ENCODE results near the gene FBXL7. TPM values are rescaled to one million over a fixed set of nuclear protein-coding genes. Genes with fewer than 3 reads are reported as not detected.

Gene FBXL7
- total and polyA plus RNA-seq, 8 donors = 0.35 to 2.4 (median 1.2) TPM

- Histone ChIP-seq H3K36me3 (no peaks in the 10 kb centered on the region), H3K9me3 (no peaks in the 10 kb centered on the region), H3K4me1 (no peaks in the 10 kb centered on the region), H3K4me3 (no peak overlapping the region), H3K27ac (no peak overlapping the region), H3K27me3 (peaks cover 0 to 7% (median 0%) of the 10 kb centered on the region in 4 donors)
- WGBS, 2 donors = 62 to 80% methylated on average over 1 of the region's 1 CpG
- no peak for TF ChIP-seq CTCF (IDR thresholded peaks at IDR 0.05)
- no peak for ATAC-seq
- intact Hi-C loops (cut with DNase I) = no loop called here
- no peak for DNase-seq
- no peak for FAIRE-seq
Observed at GRCh38 chr5:15492545-15492944, 7.4 kb upstream of the FBXL7 start.

DNA sequence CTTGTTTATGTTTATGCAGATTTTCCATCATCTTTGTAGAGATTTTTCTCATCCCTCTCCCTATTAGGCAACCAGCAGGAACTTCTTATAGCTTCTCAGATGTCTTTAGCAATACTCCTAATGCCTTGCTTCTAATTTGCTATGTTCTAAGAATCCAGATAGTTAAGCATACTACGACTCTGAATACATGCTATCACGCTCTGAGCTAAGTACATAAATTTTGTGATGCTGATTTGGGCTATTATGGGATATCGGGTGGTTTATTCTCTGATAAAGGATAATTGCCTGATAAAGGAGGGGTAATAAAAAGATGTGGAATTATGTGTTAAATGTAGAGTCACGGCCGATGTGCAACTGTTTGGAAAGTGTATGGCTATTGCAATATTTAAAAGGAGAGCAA is 6.5 kb upstream of the FBXL7 start:
- Histone ChIP-seq H3K27ac (no peak overlapping the region), H3K4me3 (no peak overlapping the region), H3K36me3 (no peaks in the 10 kb centered on the region), H3K4me1 (no peaks in the 10 kb centered on the region), H3K27me3 (peaks cover 0 to 14% (median 0%) of the 10 kb centered on the region in 4 donors), H3K9me3 (no peaks in the 10 kb centered on the region)
- DNase-seq (no peak), FAIRE-seq (no peak), ATAC-seq (no peak)
- WGBS, 2 donors = 65 to 84% methylated on average over 5 of the region's 5 CpGs
- TF ChIP-seq CTCF (IDR thresholded peaks at IDR 0.05) = no peak
- intact Hi-C loops (cut with DNase I) = no loop called here

DNA sequence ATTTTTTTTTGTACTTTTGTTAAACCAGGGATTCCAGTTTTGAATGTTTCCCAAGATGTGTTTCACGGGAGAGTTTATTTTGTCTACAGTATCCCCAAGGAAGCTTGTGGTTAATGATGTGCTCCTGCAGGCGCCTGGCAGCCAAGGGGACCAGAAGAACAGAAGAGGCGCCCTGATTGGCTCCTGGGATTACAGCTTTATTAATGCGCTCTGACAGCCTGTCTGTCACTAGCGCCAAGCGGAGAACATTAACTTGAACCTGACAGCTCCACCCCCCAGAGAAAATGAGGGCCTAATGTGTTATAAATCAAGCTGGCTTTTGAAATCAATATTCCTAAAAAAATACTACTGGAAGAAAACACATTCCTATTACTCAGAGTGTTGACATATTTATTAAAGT is 5.0 kb upstream of the FBXL7 start:
- 11 to 13% methylated on average over 6 of the region's 6 CpGs for WGBS, 2 donors
- no peaks in the 10 kb centered on the region for H3K9me3 ChIP-seq
- no peak overlapping the region for H3K27ac ChIP-seq
- FAIRE-seq (no peak), ATAC-seq (no peak), DNase-seq (no peak)
- no peak overlapping the region for H3K4me3 ChIP-seq
- peaks cover 0 to 15% (median 1%) of the 10 kb centered on the region in 4 donors for H3K27me3 ChIP-seq
- H3K4me1 ChIP-seq = no peaks in the 10 kb centered on the region
- no peak for TF ChIP-seq CTCF (IDR thresholded peaks at IDR 0.05)
- intact Hi-C loops (cut with DNase I) = no loop called here
- H3K36me3 ChIP-seq = no peaks in the 10 kb centered on the region

GRCh38 chr5:15496886-15497285 is 3.1 kb upstream of the FBXL7 start:
- ATAC-seq (no peak), DNase-seq (no peak), FAIRE-seq (no peak)

More at GRCh38 chr5:15496886-15497285, 3.1 kb upstream of the FBXL7 start:
- Histone ChIP-seq H3K27ac (no peak overlapping the region), H3K9me3 (no peaks in the 10 kb centered on the region), H3K4me1 (no peaks in the 10 kb centered on the region), H3K36me3 (no peaks in the 10 kb centered on the region), H3K27me3 (peaks cover 0 to 15% (median 1%) of the 10 kb centered on the region in 4 donors), H3K4me3 (no peak overlapping the region)
- WGBS, 2 donors = 47 to 52% methylated on average over 3 of the region's 3 CpGs
- intact Hi-C loops (cut with DNase I) = no loop called here
- no peak for TF ChIP-seq CTCF (IDR thresholded peaks at IDR 0.05)
